PFSK-1 (cell line): ENCODE measurements around the gene ATRNL1.

Source experiments
- POLR2AphosphoS5 ChIP-seq: IDR thresholded peaks from 2 replicates; pipeline ENCODE4 v1.6.1; 2012; ENCODE audit warnings: low read depth, mild to moderate bottlenecking, control low read depth, low read length, moderate library complexity
- SIN3A ChIP-seq: IDR thresholded peaks from 2 replicates; pipeline ENCODE4 v1.6.1; 2012; ENCODE audit warnings: mild to moderate bottlenecking, low read length, moderate library complexity, borderline replicate concordance; ENCODE audit not compliant: insufficient read depth
- TAF1 ChIP-seq: IDR thresholded peaks from 2 replicates; pipeline ENCODE4 v1.6.1; 2012; ENCODE audit warnings: low read length, control low read depth, borderline replicate concordance; ENCODE audit not compliant: insufficient read depth
- TF ChIP-seq, protein P1 (sequence below), 2 experiments: IDR thresholded peaks; 2 replicates each; pipeline versions ENCODE4 v1.6.1 to v1.8.0; 2011 to 2012; ENCODE audit warnings: low read depth in 2 of 2, low read length in 2 of 2, control low read depth in 1 of 2, inconsistent platforms in 1 of 2, mild to moderate bottlenecking in 1 of 2, moderate library complexity in 1 of 2; ENCODE audit not compliant: insufficient read depth in 1 of 2

DNA sequence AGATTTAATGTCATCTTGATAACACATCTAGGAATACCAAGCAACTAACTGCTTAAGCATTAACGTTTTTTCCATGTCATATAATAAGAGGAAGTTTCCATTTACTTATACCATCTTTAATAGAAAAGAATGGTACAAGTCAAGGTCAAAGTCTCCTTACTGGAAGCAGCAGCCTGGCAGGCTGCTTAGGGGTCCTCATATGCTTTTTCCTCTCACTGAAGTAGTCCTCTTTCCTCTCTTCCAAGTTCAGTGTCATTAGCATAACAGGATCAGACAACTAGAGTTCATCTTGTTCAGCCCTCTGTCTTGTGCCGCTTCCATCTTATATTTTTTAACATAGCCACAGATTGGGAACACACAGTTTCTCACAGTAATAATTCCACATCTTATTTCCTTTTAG lies 774.1 kb downstream of the ATRNL1 start:
- TF ChIP-seq SIN3A (no peak), POLR2AphosphoS5 (no peak), TAF1 (no peak)
- TF ChIP-seq, protein P1, sequence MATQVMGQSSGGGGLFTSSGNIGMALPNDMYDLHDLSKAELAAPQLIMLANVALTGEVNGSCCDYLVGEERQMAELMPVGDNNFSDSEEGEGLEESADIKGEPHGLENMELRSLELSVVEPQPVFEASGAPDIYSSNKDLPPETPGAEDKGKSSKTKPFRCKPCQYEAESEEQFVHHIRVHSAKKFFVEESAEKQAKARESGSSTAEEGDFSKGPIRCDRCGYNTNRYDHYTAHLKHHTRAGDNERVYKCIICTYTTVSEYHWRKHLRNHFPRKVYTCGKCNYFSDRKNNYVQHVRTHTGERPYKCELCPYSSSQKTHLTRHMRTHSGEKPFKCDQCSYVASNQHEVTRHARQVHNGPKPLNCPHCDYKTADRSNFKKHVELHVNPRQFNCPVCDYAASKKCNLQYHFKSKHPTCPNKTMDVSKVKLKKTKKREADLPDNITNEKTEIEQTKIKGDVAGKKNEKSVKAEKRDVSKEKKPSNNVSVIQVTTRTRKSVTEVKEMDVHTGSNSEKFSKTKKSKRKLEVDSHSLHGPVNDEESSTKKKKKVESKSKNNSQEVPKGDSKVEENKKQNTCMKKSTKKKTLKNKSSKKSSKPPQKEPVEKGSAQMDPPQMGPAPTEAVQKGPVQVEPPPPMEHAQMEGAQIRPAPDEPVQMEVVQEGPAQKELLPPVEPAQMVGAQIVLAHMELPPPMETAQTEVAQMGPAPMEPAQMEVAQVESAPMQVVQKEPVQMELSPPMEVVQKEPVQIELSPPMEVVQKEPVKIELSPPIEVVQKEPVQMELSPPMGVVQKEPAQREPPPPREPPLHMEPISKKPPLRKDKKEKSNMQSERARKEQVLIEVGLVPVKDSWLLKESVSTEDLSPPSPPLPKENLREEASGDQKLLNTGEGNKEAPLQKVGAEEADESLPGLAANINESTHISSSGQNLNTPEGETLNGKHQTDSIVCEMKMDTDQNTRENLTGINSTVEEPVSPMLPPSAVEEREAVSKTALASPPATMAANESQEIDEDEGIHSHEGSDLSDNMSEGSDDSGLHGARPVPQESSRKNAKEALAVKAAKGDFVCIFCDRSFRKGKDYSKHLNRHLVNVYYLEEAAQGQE (IDR thresholded peaks at IDR 0.05; ENCODE audit: insufficient read depth in 1 of 2, low read depth in 2 of 2, low read length in 2 of 2): no peak
